ENCODE data around the gene NCEH1.

DNA sequence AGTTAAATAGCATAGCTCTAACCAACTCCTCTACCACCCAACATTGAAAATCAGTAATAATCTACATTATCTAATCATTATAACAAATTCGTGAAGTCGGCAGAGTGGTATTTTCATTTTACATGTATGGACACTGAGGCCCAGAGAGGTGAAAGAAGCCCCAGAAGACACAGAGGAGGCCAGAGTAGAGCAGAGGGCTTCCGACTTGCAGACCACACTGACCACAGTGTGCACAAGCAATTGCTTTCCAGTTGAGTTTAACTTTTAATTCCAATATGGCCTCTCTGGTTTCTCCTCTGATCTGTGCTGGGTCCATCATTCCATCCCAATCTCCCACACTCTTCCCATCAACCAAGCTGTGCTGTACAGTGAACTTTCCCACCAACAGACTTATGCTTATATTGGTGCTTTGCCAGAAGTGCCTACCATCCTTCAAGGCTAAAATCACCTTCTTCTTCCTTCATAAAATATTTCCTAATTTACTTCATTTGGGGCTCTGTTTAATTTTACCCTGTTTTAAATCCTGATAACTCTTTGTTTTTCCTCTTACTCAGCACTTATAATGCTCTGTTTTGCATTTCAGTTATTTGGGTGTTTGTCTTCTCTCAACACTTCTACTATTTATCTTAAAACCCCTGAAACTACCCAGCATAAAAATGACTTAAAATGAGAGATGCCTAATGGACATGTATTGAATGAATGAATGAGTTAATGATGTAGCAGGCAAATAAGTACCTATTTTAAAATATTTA, 105.8 kb downstream of the NCEH1 start:
- no peak for TF ChIP-seq CTCF (IDR thresholded peaks at IDR 0.05; ENCODE audit: low read depth, low read length, missing input control)
- no peak for TF ChIP-seq JUND (IDR thresholded peaks at IDR 0.05)
- no peak for TF ChIP-seq FOXA1 (IDR thresholded peaks at IDR 0.05)
- TF ChIP-seq TAF1 (conservative IDR thresholded peaks at IDR 0.05): no peak
- TF ChIP-seq RXRA (IDR thresholded peaks at IDR 0.05): no peak
- no peak for TF ChIP-seq MAX (IDR thresholded peaks at IDR 0.05)
- TF ChIP-seq GABPA (IDR thresholded peaks at IDR 0.05 in 1 of 2, conservative IDR thresholded peaks at IDR 0.05 in 1 of 2): no peak
- TF ChIP-seq, protein P1, sequence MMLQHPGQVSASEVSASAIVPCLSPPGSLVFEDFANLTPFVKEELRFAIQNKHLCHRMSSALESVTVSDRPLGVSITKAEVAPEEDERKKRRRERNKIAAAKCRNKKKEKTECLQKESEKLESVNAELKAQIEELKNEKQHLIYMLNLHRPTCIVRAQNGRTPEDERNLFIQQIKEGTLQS (IDR thresholded peaks at IDR 0.05): no peak
- TF ChIP-seq, protein P2, sequence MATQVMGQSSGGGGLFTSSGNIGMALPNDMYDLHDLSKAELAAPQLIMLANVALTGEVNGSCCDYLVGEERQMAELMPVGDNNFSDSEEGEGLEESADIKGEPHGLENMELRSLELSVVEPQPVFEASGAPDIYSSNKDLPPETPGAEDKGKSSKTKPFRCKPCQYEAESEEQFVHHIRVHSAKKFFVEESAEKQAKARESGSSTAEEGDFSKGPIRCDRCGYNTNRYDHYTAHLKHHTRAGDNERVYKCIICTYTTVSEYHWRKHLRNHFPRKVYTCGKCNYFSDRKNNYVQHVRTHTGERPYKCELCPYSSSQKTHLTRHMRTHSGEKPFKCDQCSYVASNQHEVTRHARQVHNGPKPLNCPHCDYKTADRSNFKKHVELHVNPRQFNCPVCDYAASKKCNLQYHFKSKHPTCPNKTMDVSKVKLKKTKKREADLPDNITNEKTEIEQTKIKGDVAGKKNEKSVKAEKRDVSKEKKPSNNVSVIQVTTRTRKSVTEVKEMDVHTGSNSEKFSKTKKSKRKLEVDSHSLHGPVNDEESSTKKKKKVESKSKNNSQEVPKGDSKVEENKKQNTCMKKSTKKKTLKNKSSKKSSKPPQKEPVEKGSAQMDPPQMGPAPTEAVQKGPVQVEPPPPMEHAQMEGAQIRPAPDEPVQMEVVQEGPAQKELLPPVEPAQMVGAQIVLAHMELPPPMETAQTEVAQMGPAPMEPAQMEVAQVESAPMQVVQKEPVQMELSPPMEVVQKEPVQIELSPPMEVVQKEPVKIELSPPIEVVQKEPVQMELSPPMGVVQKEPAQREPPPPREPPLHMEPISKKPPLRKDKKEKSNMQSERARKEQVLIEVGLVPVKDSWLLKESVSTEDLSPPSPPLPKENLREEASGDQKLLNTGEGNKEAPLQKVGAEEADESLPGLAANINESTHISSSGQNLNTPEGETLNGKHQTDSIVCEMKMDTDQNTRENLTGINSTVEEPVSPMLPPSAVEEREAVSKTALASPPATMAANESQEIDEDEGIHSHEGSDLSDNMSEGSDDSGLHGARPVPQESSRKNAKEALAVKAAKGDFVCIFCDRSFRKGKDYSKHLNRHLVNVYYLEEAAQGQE (IDR thresholded peaks at IDR 0.05): no peak
- TF ChIP-seq, protein P3, sequence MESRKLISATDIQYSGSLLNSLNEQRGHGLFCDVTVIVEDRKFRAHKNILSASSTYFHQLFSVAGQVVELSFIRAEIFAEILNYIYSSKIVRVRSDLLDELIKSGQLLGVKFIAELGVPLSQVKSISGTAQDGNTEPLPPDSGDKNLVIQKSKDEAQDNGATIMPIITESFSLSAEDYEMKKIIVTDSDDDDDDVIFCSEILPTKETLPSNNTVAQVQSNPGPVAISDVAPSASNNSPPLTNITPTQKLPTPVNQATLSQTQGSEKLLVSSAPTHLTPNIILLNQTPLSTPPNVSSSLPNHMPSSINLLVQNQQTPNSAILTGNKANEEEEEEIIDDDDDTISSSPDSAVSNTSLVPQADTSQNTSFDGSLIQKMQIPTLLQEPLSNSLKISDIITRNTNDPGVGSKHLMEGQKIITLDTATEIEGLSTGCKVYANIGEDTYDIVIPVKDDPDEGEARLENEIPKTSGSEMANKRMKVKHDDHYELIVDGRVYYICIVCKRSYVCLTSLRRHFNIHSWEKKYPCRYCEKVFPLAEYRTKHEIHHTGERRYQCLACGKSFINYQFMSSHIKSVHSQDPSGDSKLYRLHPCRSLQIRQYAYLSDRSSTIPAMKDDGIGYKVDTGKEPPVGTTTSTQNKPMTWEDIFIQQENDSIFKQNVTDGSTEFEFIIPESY (IDR thresholded peaks at IDR 0.05): no peak

Data from liver (tissue), 3 donors.